ENCODE data around the gene GNA14.

DNA sequence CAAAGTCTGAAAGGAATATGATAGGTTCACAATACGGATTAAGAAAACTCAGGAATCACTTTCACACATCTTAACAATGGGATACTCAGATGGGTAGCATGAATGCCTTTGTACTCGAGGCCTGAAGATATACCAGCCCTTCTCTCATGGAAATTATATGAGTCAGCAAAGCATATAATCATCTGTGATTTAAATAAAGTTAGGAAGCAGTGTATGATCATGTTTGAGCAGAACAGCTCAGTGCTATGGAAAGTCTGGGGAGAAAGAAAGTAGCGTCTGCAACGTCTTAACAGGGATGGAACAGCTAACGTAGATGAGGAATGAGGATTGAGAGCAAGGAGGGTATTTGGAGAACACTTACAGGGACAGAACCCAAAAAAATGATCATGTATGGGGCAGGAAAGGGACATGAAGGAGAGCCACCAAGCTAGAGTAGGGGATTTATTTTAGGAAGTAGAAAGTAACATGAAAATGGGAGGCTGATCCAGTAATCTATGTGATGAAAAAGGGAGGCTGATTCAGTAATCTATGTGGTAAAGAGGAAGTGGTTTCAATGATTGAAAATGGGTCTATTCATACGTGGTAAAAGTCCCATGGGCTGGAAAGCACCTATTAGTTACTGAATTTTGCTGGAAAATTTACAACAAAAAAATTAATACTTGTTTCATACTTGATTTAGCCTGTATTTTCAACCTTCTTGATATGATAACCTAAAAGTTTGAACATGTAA, 85.9 kb downstream of the GNA14 start:
- TF ChIP-seq ZFP36 (IDR thresholded peaks at IDR 0.05; ENCODE audit: borderline replicate concordance, partially characterized antibody) (no peak), HMGXB4 (CRISPR knock-in tag; IDR thresholded peaks at IDR 0.05; ENCODE audit: borderline replicate concordance) (no peak), CTCF (IDR thresholded peaks at IDR 0.05) (no peak), EP300 (IDR thresholded peaks at IDR 0.05) (no peak), FOSL2 (IDR thresholded peaks at IDR 0.05) (no peak), FOSL2 (CRISPR knock-in tag; IDR thresholded peaks at IDR 0.05) (no peak), POLR2A (IDR thresholded peaks at IDR 0.05; ENCODE audit: low read length) (no peak), MYC (IDR thresholded peaks at IDR 0.05; ENCODE audit: borderline replicate concordance, low read length) (no peak), RAD21 (conservative IDR thresholded peaks at IDR 0.05 in 1 of 2, IDR thresholded peaks at IDR 0.05 in 1 of 2) (no peak), CHD2 (IDR thresholded peaks at IDR 0.05; ENCODE audit: low read length, partially characterized antibody) (no peak), RFX5 (IDR thresholded peaks at IDR 0.05) (no peak)
- TF ChIP-seq, protein P1, sequence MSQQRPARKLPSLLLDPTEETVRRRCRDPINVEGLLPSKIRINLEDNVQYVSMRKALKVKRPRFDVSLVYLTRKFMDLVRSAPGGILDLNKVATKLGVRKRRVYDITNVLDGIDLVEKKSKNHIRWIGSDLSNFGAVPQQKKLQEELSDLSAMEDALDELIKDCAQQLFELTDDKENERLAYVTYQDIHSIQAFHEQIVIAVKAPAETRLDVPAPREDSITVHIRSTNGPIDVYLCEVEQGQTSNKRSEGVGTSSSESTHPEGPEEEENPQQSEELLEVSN (IDR thresholded peaks at IDR 0.05; ENCODE audit: borderline replicate concordance, low read depth), result no peak
- TF ChIP-seq, protein P2, sequence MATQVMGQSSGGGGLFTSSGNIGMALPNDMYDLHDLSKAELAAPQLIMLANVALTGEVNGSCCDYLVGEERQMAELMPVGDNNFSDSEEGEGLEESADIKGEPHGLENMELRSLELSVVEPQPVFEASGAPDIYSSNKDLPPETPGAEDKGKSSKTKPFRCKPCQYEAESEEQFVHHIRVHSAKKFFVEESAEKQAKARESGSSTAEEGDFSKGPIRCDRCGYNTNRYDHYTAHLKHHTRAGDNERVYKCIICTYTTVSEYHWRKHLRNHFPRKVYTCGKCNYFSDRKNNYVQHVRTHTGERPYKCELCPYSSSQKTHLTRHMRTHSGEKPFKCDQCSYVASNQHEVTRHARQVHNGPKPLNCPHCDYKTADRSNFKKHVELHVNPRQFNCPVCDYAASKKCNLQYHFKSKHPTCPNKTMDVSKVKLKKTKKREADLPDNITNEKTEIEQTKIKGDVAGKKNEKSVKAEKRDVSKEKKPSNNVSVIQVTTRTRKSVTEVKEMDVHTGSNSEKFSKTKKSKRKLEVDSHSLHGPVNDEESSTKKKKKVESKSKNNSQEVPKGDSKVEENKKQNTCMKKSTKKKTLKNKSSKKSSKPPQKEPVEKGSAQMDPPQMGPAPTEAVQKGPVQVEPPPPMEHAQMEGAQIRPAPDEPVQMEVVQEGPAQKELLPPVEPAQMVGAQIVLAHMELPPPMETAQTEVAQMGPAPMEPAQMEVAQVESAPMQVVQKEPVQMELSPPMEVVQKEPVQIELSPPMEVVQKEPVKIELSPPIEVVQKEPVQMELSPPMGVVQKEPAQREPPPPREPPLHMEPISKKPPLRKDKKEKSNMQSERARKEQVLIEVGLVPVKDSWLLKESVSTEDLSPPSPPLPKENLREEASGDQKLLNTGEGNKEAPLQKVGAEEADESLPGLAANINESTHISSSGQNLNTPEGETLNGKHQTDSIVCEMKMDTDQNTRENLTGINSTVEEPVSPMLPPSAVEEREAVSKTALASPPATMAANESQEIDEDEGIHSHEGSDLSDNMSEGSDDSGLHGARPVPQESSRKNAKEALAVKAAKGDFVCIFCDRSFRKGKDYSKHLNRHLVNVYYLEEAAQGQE (IDR thresholded peaks at IDR 0.05), result no peak
- TF ChIP-seq, protein P3, sequence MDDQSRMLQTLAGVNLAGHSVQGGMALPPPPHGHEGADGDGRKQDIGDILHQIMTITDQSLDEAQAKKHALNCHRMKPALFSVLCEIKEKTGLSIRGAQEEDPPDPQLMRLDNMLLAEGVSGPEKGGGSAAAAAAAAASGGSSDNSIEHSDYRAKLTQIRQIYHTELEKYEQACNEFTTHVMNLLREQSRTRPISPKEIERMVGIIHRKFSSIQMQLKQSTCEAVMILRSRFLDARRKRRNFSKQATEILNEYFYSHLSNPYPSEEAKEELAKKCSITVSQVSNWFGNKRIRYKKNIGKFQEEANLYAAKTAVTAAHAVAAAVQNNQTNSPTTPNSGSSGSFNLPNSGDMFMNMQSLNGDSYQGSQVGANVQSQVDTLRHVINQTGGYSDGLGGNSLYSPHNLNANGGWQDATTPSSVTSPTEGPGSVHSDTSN (IDR thresholded peaks at IDR 0.05), result no peak
